Loucy (cell line): ENCODE results near the gene ZNF627.
"Not testable (repeated sequence)": the region's sequence is repeated elsewhere in the genome, so short reads cannot be mapped to it uniquely, and the experiment has no call there.

ENCODE experiments used
- H2AFZ ChIP-seq: fragments of 200-600 bp; sonication (generic); 2 replicates; pipeline ENCODE4 v1.6.0; 2016; ENCODE audit warnings: antibody characterized with exemption, mild to moderate bottlenecking, low read length, moderate library complexity
- H3F3A ChIP-seq: fragments of 200-600 bp; 2 replicates; pipeline ENCODE4 v1.6.0; 2016; ENCODE audit warnings: antibody characterized with exemption, low read depth, mild to moderate bottlenecking
- H3K27me3 ChIP-seq: fragments of 200-600 bp; sonication (generic); 2 replicates; pipeline ENCODE4 v1.6.1; 2014; ENCODE audit warnings: low read length, mild to moderate bottlenecking; ENCODE audit not compliant: insufficient read depth, poor library complexity, severe bottlenecking
- H3K36me3 ChIP-seq: fragments of 200-600 bp; sonication (generic); 2 replicates; pipeline ENCODE4 v1.6.1; 2016; ENCODE audit warnings: low read length; ENCODE audit not compliant: insufficient read depth
- H3K4me1 ChIP-seq: fragments of 200-600 bp; sonication (generic); 2 replicates; pipeline ENCODE4 v1.5.1; 2014; ENCODE audit warnings: low read length, mild to moderate bottlenecking; ENCODE audit not compliant: insufficient read depth, poor library complexity, severe bottlenecking
- H3K4me2 ChIP-seq: fragments of 200-600 bp; sonication (generic); 2 replicates; pipeline ENCODE4 v1.6.0; 2014; ENCODE audit warnings: antibody characterized with exemption, low read length, low read depth, mild to moderate bottlenecking; ENCODE audit not compliant: poor library complexity, severe bottlenecking
- H3K4me3 ChIP-seq: fragments of 200-600 bp; sonication (generic); 2 replicates; pipeline ENCODE4 v1.5.1; 2014; ENCODE audit warnings: low read length, mild to moderate bottlenecking, mixed read lengths; ENCODE audit not compliant: poor library complexity, severe bottlenecking
- H3K79me2 ChIP-seq: fragments of 200-600 bp; sonication (generic); 2 replicates; pipeline ENCODE4 v1.6.1; 2014; ENCODE audit warnings: low read length; ENCODE audit not compliant: insufficient read depth
- H3K9ac ChIP-seq: fragments of 200-600 bp; sonication (generic); 2 replicates; pipeline ENCODE4 v1.6.0; 2014; ENCODE audit warnings: mild to moderate bottlenecking, low read depth, low read length, moderate library complexity; ENCODE audit not compliant: poor library complexity, severe bottlenecking
- H3K9me2 ChIP-seq: fragments of 200-600 bp; sonication (generic); replicated peaks from 2 replicates; pipeline ENCODE4 v1.6.1; 2016; ENCODE audit warnings: low read depth, low read length, mixed read lengths
- H3K9me3 ChIP-seq: fragments of 200-600 bp; sonication (generic); 2 replicates; pipeline ENCODE4 v1.6.1; 2014; ENCODE audit warnings: mild to moderate bottlenecking, antibody characterized with exemption, low read length, low read depth; ENCODE audit not compliant: insufficient read depth
- H4K20me1 ChIP-seq: fragments of 200-600 bp; sonication (generic); 2 replicates; pipeline ENCODE4 v1.6.0; 2014; ENCODE audit warnings: antibody characterized with exemption, low read length, mild to moderate bottlenecking; ENCODE audit not compliant: insufficient read depth, poor library complexity, severe bottlenecking
- CTCF ChIP-seq: fragments of 200-600 bp; sonication (generic); conservative IDR thresholded peaks from 2 replicates; pipeline ENCODE4 v1.5.1; 2014; ENCODE audit warnings: mild to moderate bottlenecking, antibody characterized with exemption, low read length
- EZH2phosphoT487 ChIP-seq: fragments of 200-600 bp; IDR thresholded peaks from 2 replicates; pipeline ENCODE4 v1.6.1; 2018; ENCODE audit warnings: antibody characterized with exemption, mild to moderate bottlenecking, moderate library complexity, borderline replicate concordance

Gene ZNF627

DNA sequence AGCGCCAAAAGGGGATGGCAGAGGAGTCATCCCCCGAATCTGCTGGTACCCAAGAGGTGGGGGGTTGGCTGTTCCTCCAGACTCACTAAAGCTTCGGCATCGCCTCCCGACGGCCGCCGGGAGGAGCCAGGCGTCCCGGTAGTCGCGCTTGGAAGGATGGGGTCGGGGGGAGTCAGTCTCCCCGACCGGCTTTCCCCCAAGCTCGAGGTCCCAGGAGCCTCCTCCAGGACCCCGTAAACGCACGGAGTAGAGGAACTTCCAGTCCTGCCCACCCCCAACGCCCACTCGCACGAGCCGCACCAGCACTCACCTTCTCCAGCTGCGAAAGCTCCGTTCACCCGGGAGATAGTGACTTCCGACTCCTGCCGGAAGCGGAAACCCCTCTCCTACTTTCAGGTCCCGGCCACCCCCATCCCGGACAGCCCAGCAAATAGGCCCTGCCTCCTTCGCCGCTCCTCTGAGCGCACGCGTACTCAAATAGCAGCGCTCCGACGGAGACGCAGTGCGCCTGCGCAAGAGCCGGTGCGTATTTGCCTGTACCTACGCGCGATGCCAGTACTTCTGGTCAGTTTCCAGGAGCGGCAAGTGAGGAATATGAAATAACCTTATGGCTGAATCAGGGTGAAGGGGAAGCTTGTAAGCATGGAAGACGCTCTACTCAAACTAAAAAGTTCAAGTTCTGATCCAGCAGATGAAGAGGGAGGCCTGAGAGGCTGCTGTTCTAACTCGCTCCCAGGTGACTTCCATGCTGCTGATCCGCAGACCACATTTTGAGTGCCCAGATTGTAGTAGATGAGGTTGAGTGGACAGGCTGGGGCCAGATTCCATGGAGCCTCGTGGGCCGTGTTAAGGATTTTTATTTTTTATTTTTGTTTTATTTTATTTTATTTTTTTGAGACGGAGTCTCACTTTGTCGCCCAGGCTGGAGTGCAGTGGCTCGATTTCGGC lies 38.1 kb upstream of the ZNF627 start, which contains the start of gene ELOF1:
ELOF1 (minus strand) TSS at position 350 of the 948 bp plus-strand sequence. CDS start 4,883 bp downstream, outside the sequence.
- H3K27me3 ChIP-seq = no peaks in the 10 kb centered on the region
- no peak for TF ChIP-seq EZH2phosphoT487
- TF ChIP-seq CTCF = peak; percentile 27; the same call in 1 of the 2 replicates

GRCh38 chr19:11560404-11561051 lies 36.8 kb upstream of the ZNF627 start:
- H3F3A ChIP-seq = no peaks in the 10 kb centered on the region
- TF ChIP-seq EZH2phosphoT487 (no peak), CTCF (peak; percentile 87)
- no peak overlapping the region for H2AFZ ChIP-seq
- peak overlapping the region; percentile 84 for H3K4me3 ChIP-seq
- H3K4me2 ChIP-seq = peak overlapping the region; percentile 77
- H3K4me1 ChIP-seq = peaks cover 9% of the 10 kb centered on the region
- H3K9me3 ChIP-seq = no peaks in the 10 kb centered on the region
- no peaks in the 10 kb centered on the region for H3K27me3 ChIP-seq
- peaks cover 32% of the 10 kb centered on the region for H3K79me2 ChIP-seq
- H3K36me3 ChIP-seq = no peaks in the 10 kb centered on the region
- peaks cover 13% of the 10 kb centered on the region for H4K20me1 ChIP-seq
- H3K9ac ChIP-seq = no peak overlapping the region
- no peaks in the 10 kb centered on the region for H3K9me2 ChIP-seq

More for the DNA sequence above, 38.1 kb upstream of the ZNF627 start, which contains the start of gene ELOF1:
- H3K36me3 ChIP-seq = peaks cover 3% of the 10 kb centered on the region; the same call in 1 of the 2 replicates
- H3K4me2 ChIP-seq = peak within 1 kb of the TSS; percentile 77
- H2AFZ ChIP-seq = peak within 1 kb of the TSS; percentile 99
- H3K4me3 ChIP-seq = peak within 1 kb of the TSS; percentile 84
- H3K4me1 ChIP-seq = peaks cover 9% of the 10 kb centered on the region
- no peaks in the 10 kb centered on the region for H3F3A ChIP-seq
- no peaks in the 10 kb centered on the region for H3K9me3 ChIP-seq
- H3K79me2 ChIP-seq = peaks cover 36% of the 10 kb centered on the region
- peak within 1 kb of the TSS; percentile 73 for H3K9ac ChIP-seq
- H4K20me1 ChIP-seq = peaks cover 13% of the 10 kb centered on the region
- no peaks in the 10 kb centered on the region for H3K9me2 ChIP-seq

DNA sequence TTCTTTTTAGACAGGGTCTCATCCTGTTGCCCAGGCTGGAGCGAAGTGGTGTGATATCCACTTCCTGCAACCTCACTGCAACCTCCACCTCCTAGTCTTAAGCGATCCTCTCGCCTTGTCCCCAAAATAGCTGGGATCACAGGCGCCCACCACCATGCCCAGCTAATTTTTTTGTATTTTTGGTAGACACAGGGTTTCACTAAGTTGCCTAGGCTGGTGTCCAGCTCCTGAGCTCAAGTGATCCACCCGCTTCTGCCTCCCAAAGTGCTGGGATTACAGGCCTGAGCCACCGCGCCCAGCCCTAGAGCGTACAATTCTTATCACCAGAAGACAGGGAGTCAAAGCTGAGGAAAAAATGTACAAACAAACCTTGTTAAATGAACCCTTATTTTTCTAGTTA lies 33.8 kb upstream of the ZNF627 start:
- Histone ChIP-seq H3F3A (no peaks in the 10 kb centered on the region), H3K36me3 (no peaks in the 10 kb centered on the region), H3K9ac (no peak overlapping the region), H3K4me1 (peaks cover 4% of the 10 kb centered on the region), H3K79me2 (peaks cover 4% of the 10 kb centered on the region; the same call in 1 of the 2 replicates), H3K4me2 (no peak overlapping the region), H4K20me1 (peaks cover 4% of the 10 kb centered on the region), H2AFZ (no peak overlapping the region; the same call in 1 of the 2 replicates), H3K4me3 (no peak overlapping the region), H3K9me2 (no peaks in the 10 kb centered on the region), H3K9me3 (no peaks in the 10 kb centered on the region), H3K27me3 (no peaks in the 10 kb centered on the region)
- TF ChIP-seq EZH2phosphoT487 = no peak
- TF ChIP-seq CTCF = no peak

DNA sequence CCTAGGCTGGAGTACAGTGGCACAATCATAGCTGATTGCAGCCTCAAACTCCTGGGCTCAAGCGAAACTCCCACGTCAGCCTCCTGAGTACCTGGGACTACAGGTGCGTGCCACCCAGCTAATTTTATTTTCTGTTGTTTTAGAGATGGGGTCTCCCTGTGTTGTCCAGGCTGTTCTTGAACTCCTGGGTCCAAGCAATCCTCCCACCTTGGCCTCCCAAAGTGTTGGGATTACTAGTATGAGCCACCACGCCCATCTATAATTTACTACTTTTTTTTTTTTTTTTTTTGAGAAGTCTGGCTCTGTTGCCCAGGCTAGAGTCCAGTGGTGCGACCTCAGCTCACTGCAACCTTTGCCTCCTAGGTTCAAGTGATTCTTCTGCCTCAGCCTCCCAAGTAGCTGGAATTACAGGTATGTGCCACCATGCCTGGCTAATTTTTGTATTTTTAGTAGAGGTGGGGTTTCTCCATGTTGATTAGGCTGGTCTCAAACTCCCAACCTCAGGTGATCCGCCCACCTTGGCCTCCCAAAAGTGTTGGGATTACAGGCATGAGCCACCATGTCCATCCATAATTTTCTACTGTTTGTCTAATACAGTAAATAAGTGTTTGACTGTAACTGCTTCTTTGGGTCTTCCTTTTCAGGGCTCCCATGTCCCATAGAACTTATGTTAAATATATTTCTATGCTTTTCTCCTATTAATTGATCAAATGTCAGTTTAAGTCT lies 33.0 kb upstream of the ZNF627 start:
- not testable (repeated sequence) for H4K20me1 ChIP-seq, H2AFZ ChIP-seq, H3K9me3 ChIP-seq, H3K4me3 ChIP-seq, H3F3A ChIP-seq, H3K9me2 ChIP-seq, H3K9ac ChIP-seq, H3K79me2 ChIP-seq, H3K4me2 ChIP-seq, H3K4me1 ChIP-seq, H3K27me3 ChIP-seq, H3K36me3 ChIP-seq
